Ishikawa (cell line): ENCODE measurements around the gene RPTOR.

Experiments used
- CEBPB ChIP-seq: IDR thresholded peaks from 2 replicates; pipeline ENCODE4 v1.6.1; 2012
- CREB1 ChIP-seq: IDR thresholded peaks from 2 replicates; pipeline ENCODE4 v1.6.1; 2012; ENCODE audit warnings: low read depth
- EGR1 ChIP-seq: IDR thresholded peaks from 2 replicates; pipeline ENCODE4 v1.6.1; 2012
- EP300 ChIP-seq: IDR thresholded peaks from 2 replicates; pipeline ENCODE4 v1.6.1; 2012; ENCODE audit warnings: borderline replicate concordance
- FOXM1 ChIP-seq: IDR thresholded peaks from 2 replicates; pipeline ENCODE4 v1.6.1; 2012; ENCODE audit warnings: low read depth, borderline replicate concordance
- NFIC ChIP-seq: IDR thresholded peaks from 2 replicates; pipeline ENCODE4 v1.6.1; 2012
- RAD21 ChIP-seq: IDR thresholded peaks from 2 replicates; pipeline ENCODE4 v1.6.1; 2012; ENCODE audit warnings: low read depth
- TAF1 ChIP-seq: IDR thresholded peaks from 2 replicates; pipeline ENCODE4 v1.6.1; 2012; ENCODE audit warnings: low read depth, mild to moderate bottlenecking
- TCF12 ChIP-seq: IDR thresholded peaks from 2 replicates; pipeline ENCODE4 v1.6.1; 2012; ENCODE audit warnings: low read depth
- TEAD4 ChIP-seq: IDR thresholded peaks from 2 replicates; pipeline ENCODE4 v1.6.1; 2012
- YY1 ChIP-seq: IDR thresholded peaks from 2 replicates; pipeline ENCODE4 v1.6.1; 2012; ENCODE audit warnings: low read depth
- ZBTB7A ChIP-seq: IDR thresholded peaks from 2 replicates; pipeline ENCODE4 v1.6.1; 2012; ENCODE audit warnings: low read depth
- TF ChIP-seq, protein P1 (sequence below): IDR thresholded peaks from 2 replicates; pipeline ENCODE4 v1.6.1; 2012; ENCODE audit warnings: low read depth, mild to moderate bottlenecking
- TF ChIP-seq, protein P2 (sequence below): IDR thresholded peaks from 2 replicates; pipeline ENCODE4 v1.6.1; 2012
- TF ChIP-seq, protein P3 (sequence below): IDR thresholded peaks from 2 replicates; pipeline ENCODE4 v1.6.1; 2012

Gene RPTOR

DNA sequence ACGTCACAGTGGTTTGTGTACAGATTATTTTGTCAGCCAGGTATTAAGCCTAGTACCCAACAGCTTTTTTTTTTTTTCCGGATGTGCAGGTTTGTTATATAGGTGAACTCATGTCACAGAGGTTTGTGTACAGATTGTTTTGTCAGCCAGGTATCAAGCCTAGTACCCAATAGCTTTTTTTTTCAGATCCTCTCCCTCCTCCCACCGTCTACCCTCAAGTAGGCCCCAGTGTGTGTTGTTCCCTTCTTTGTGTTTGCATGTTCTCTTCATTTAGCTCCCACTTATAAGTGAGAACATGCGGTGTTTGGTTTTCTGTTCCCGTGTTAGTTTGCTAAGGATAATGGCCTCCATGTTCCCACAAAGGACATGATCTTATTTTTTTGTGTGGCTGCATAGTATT is 19.9 kb downstream of the RPTOR start:
- TF ChIP-seq CEBPB (no peak), FOXM1 (no peak), EGR1 (no peak), YY1 (no peak), TEAD4 (no peak), EP300 (no peak), CREB1 (no peak), TAF1 (no peak), NFIC (no peak)
- TF ChIP-seq, protein P1, sequence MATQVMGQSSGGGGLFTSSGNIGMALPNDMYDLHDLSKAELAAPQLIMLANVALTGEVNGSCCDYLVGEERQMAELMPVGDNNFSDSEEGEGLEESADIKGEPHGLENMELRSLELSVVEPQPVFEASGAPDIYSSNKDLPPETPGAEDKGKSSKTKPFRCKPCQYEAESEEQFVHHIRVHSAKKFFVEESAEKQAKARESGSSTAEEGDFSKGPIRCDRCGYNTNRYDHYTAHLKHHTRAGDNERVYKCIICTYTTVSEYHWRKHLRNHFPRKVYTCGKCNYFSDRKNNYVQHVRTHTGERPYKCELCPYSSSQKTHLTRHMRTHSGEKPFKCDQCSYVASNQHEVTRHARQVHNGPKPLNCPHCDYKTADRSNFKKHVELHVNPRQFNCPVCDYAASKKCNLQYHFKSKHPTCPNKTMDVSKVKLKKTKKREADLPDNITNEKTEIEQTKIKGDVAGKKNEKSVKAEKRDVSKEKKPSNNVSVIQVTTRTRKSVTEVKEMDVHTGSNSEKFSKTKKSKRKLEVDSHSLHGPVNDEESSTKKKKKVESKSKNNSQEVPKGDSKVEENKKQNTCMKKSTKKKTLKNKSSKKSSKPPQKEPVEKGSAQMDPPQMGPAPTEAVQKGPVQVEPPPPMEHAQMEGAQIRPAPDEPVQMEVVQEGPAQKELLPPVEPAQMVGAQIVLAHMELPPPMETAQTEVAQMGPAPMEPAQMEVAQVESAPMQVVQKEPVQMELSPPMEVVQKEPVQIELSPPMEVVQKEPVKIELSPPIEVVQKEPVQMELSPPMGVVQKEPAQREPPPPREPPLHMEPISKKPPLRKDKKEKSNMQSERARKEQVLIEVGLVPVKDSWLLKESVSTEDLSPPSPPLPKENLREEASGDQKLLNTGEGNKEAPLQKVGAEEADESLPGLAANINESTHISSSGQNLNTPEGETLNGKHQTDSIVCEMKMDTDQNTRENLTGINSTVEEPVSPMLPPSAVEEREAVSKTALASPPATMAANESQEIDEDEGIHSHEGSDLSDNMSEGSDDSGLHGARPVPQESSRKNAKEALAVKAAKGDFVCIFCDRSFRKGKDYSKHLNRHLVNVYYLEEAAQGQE, result no peak
- TF ChIP-seq, protein P2, sequence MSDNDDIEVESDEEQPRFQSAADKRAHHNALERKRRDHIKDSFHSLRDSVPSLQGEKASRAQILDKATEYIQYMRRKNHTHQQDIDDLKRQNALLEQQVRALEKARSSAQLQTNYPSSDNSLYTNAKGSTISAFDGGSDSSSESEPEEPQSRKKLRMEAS, result no peak
- TF ChIP-seq, protein P3, sequence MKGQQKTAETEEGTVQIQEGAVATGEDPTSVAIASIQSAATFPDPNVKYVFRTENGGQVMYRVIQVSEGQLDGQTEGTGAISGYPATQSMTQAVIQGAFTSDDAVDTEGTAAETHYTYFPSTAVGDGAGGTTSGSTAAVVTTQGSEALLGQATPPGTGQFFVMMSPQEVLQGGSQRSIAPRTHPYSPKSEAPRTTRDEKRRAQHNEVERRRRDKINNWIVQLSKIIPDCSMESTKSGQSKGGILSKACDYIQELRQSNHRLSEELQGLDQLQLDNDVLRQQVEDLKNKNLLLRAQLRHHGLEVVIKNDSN, result no peak

DNA sequence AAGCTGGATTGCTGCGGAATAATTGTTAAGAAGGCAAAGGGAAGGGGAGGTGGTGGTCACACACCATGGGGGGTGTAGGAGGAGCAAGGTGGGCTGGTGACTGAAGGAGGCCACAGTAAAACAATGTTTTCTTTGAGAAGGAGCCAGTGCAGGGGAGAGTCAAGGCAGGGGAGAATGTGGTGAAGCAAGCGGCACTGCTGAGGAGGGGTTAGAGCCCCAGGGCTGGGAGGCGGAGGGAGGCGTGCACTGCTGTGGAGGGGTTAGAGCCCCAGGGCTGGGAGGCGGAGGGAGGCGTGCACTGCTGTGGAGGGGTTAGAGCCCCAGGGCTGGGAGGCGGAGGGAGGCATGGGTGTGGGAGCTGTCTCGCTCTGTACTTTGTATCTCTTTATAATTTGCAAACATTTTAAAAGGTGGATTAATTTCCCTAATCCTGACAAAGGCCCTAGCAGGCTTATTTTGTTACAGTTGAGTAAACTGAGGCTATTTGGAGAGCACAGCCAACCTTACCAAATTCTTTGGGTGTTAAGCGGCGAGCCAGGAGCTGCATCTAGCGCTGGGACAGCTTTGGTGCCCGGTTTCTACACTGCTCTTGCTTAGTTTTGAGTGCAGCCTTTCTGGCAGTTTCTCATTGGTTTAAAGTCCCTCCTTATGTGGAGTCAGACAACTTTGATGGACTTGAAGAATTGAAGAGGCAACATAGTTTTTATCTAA is 20.9 kb downstream of the RPTOR start:
- TF ChIP-seq, protein P2, result no peak
- TF ChIP-seq CEBPB, result no peak
- no peak for TF ChIP-seq TAF1
- TF ChIP-seq, protein P1, result no peak
- TF ChIP-seq YY1, result no peak
- TF ChIP-seq CREB1, result no peak
- no peak for TF ChIP-seq TCF12
- TF ChIP-seq RAD21, result no peak

DNA sequence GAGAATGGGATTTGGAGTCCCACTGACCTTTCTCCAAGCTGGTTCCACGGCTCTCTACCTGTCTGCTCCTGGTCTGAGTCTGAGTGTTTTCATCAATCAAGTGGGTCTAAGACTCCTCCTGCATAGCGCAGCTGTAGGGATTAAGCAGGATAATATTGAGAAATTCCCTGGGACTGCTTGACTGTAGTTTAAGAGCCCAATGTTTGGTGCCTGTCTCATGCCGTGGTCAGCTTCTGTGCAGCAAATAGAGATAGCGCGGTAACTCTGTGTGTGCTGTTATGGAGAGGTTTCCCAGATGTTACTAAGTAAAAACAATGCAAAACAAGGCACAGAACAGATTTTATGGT is 21.4 kb downstream of the RPTOR start:
- no peak for TF ChIP-seq TEAD4
- no peak for TF ChIP-seq NFIC
- TF ChIP-seq, protein P1, result no peak
- no peak for TF ChIP-seq CREB1
- TF ChIP-seq EP300, result no peak
- no peak for TF ChIP-seq TCF12
- TF ChIP-seq TAF1, result no peak
- TF ChIP-seq, protein P2, result no peak
- no peak for TF ChIP-seq RAD21
- TF ChIP-seq, protein P3, result no peak
- TF ChIP-seq EGR1, result no peak
- no peak for TF ChIP-seq ZBTB7A
- TF ChIP-seq CEBPB, result no peak
- no peak for TF ChIP-seq YY1
- no peak for TF ChIP-seq FOXM1

DNA sequence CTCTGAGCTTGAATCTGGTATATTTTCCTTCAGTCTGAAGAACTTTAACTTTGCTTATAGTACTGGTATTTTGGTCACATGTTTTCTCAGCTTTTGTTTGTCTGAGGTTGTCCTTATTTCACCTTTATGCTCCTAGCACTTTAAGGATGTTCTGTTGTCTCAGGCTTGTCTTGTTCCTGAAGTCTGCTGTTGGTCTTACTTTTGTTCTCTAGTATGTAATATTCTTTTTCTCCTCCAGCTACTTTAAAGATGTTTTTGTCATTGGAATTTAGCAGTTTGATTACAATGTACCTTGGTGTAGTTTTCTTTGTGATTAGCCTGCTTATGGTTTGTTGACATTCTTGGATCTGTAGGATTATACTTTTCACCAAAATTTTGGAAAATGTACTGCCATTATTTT is 23.6 kb downstream of the RPTOR start:
- no peak for TF ChIP-seq EP300
- TF ChIP-seq, protein P1, result no peak
- TF ChIP-seq, protein P3, result no peak
- no peak for TF ChIP-seq EGR1
- TF ChIP-seq TAF1, result no peak
- no peak for TF ChIP-seq TEAD4
- TF ChIP-seq FOXM1, result no peak
- TF ChIP-seq NFIC, result no peak
- no peak for TF ChIP-seq RAD21
- TF ChIP-seq, protein P2, result no peak
- TF ChIP-seq TCF12, result no peak
- no peak for TF ChIP-seq CEBPB
- TF ChIP-seq ZBTB7A, result no peak
- no peak for TF ChIP-seq YY1
- no peak for TF ChIP-seq CREB1
